Measurements from ENCODE around the gene MERTK.

Gene MERTK

DNA sequence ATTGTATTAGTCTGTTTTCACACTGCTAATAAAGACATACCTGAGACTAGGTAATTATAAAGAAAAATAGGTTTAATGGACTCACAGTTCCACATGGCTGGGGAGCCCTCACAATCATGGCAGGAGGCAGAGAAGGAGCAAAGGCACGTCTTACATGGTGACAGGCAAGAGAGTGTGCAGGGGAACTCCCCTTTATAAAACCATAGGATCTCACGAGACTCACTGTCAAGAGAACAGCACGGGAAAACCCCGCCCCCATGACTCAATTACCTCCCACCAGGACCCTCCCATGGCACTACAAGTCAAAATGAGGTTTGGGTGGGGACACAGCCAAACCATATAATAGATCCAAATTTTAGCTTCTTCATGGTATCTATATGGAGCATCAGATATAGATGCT, 87.1 kb downstream of the MERTK start:
- Histone ChIP-seq H3K9ac (ENCODE audit: low read length) (no peak overlapping the region), H3K27me3 (ENCODE audit: control insufficient read depth, insufficient read depth, low read length) (no peaks in the 10 kb centered on the region), H3K4me1 (ENCODE audit: control insufficient read depth, low read depth, low read length) (no peaks in the 10 kb centered on the region), H3K36me3 (ENCODE audit: control insufficient read depth, low read depth, low read length) (peaks cover 7% of the 10 kb centered on the region), H3K4me3 (ENCODE audit: low read length) (no peak overlapping the region), H3K9me3 (ENCODE audit: control insufficient read depth, low read depth, low read length) (no peaks in the 10 kb centered on the region), H3K27ac (ENCODE audit: low read length) (no peak overlapping the region)

DNA sequence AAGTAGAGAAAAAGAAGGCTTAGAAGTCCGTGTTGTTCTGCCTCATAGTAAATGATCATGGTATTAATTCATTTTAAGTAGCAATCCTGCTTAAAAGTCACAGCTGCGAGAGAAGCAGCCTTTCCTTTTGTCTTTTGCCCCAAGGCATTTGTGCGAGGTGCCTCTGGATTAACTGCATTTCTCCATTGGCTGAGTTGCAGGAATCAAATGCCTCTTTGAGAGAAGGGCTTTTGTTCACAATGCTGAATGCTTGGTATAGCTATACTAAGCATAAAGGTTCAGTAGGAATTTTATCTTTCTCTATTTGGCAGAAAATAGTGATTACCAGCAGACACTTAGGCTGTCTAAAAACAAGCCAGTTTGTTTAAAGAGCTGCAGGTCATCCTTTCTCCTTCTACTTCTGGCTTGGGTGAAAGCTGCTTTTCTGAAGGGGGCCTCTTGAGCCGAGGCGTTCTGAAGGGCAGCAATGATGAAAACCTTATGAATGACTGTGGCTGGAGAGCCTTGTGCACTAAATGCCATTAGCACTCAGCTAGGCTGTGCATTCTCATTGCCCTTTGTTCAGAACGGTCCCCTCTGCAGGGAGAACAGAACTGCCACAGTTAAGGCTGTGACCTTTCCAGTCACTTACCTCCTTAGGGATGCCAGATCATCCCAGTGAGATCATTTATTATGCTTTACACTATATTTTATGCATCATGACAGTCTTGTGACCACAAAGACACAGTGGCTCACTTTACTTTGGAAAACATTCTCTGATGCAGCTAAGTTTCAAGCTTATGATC, 87.9 kb downstream of the MERTK start:
- H3K36me3 ChIP-seq (ENCODE audit: control insufficient read depth, low read depth, low read length) = peaks cover 7% of the 10 kb centered on the region
- no peak overlapping the region for H3K4me3 ChIP-seq (ENCODE audit: low read length)
- H3K27me3 ChIP-seq (ENCODE audit: control insufficient read depth, insufficient read depth, low read length) = no peaks in the 10 kb centered on the region
- H3K4me1 ChIP-seq (ENCODE audit: control insufficient read depth, low read depth, low read length) = no peaks in the 10 kb centered on the region
- no peak overlapping the region for H3K27ac ChIP-seq (ENCODE audit: low read length)
- H3K9ac ChIP-seq (ENCODE audit: low read length) = no peak overlapping the region
- no peaks in the 10 kb centered on the region for H3K9me3 ChIP-seq (ENCODE audit: control insufficient read depth, low read depth, low read length)

DNA sequence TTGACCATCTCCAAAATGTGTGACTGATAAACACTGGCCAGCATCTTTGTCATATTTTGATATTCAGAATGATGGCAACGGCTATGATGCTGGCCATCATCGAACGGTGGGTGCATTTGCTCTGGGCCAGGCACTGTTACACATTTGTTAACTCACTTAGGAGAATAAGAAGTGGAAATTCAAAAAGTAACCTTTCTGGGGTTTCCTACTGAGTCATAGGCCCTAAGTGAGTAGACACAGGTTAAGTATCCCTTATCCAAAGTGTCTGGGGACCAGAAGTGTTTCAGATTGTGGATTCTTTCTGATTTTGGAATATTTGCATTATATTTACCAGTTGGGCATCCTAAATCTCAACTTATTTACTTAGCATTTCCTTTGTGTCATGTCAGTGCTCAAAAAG, 92.0 kb downstream of the MERTK start:
- Histone ChIP-seq H3K36me3 (ENCODE audit: control insufficient read depth, low read depth, low read length) (no peaks in the 10 kb centered on the region), H3K27me3 (ENCODE audit: control insufficient read depth, insufficient read depth, low read length) (no peaks in the 10 kb centered on the region), H3K4me3 (ENCODE audit: low read length) (no peak overlapping the region), H3K4me1 (ENCODE audit: control insufficient read depth, low read depth, low read length) (no peaks in the 10 kb centered on the region), H3K27ac (ENCODE audit: low read length) (no peak overlapping the region), H3K9me3 (ENCODE audit: control insufficient read depth, low read depth, low read length) (no peaks in the 10 kb centered on the region), H3K9ac (ENCODE audit: low read length) (no peak overlapping the region)

DNA sequence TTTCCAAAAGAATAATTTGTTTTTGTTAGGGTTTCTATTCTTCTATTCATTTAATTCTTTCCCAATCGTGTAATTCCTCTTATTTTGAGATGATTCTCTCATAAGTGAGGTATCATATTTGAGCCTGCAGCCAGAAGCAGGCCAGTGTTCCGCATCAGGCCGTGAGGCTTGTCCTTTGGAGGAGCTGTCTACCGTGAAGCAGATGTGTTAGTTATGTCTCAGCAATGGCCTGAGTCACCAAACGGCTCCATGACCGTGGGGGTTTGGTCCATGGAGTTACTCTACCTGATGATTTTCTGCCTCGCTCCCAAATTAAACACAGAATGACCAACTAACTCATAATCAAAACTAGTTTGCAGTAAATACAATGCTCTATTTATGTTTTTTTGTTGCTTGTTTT, 92.4 kb downstream of the MERTK start:
- Histone ChIP-seq H3K27ac (ENCODE audit: low read length) (no peak overlapping the region), H3K27me3 (ENCODE audit: control insufficient read depth, insufficient read depth, low read length) (no peaks in the 10 kb centered on the region), H3K4me1 (ENCODE audit: control insufficient read depth, low read depth, low read length) (no peaks in the 10 kb centered on the region), H3K36me3 (ENCODE audit: control insufficient read depth, low read depth, low read length) (no peaks in the 10 kb centered on the region), H3K4me3 (ENCODE audit: low read length) (no peak overlapping the region), H3K9me3 (ENCODE audit: control insufficient read depth, low read depth, low read length) (no peaks in the 10 kb centered on the region), H3K9ac (ENCODE audit: low read length) (no peak overlapping the region)

DNA sequence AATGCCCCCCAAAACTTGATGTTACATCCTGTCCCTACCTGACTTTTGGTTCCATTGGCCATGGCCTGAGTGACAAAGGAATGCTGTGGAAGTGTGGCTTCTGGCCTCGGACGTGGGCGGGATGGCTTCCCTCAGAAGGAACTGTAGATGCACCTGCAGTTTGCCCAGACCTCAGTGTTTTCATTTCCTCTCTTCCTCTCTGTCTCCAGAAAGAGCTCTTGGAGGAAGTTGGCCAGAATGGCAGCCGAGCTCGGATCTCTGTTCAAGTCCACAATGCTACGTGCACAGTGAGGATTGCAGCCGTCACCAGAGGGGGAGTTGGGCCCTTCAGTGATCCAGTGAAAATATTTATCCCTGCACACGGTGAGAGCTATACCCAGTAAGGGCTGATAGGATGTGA, 95.6 kb downstream of the MERTK start:
- no peak overlapping the region for H3K4me3 ChIP-seq (ENCODE audit: low read length)
- no peaks in the 10 kb centered on the region for H3K9me3 ChIP-seq (ENCODE audit: control insufficient read depth, low read depth, low read length)
- no peak overlapping the region for H3K9ac ChIP-seq (ENCODE audit: low read length)
- no peak overlapping the region for H3K27ac ChIP-seq (ENCODE audit: low read length)
- H3K27me3 ChIP-seq (ENCODE audit: control insufficient read depth, insufficient read depth, low read length) = no peaks in the 10 kb centered on the region
- no peaks in the 10 kb centered on the region for H3K4me1 ChIP-seq (ENCODE audit: control insufficient read depth, low read depth, low read length)
- H3K36me3 ChIP-seq (ENCODE audit: control insufficient read depth, low read depth, low read length) = no peaks in the 10 kb centered on the region

DNA sequence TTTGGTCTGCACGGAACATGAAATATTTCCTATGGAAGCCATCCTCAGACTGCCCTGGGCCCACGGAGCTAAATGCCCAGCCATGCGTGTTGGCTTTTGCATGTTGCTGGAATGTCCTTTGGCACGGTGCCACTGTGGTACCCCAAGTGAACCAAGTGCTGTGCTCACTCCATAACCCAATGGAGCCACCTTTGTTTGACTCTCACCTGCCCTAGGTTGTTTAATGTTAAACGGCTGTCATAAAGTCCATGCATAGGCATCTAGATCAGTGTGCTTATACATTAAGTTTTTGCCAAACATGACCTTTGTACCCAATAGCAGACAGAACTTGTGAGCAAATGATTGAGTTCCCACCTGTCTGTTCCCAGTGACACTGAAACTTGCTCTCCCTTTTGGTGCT, 96.7 kb downstream of the MERTK start:
- no peaks in the 10 kb centered on the region for H3K9me3 ChIP-seq (ENCODE audit: control insufficient read depth, low read depth, low read length)
- H3K36me3 ChIP-seq (ENCODE audit: control insufficient read depth, low read depth, low read length) = no peaks in the 10 kb centered on the region
- no peak overlapping the region for H3K9ac ChIP-seq (ENCODE audit: low read length)
- H3K4me1 ChIP-seq (ENCODE audit: control insufficient read depth, low read depth, low read length) = no peaks in the 10 kb centered on the region
- H3K27me3 ChIP-seq (ENCODE audit: control insufficient read depth, insufficient read depth, low read length) = no peaks in the 10 kb centered on the region
- no peak overlapping the region for H3K4me3 ChIP-seq (ENCODE audit: low read length)
- no peak overlapping the region for H3K27ac ChIP-seq (ENCODE audit: low read length)

DNA sequence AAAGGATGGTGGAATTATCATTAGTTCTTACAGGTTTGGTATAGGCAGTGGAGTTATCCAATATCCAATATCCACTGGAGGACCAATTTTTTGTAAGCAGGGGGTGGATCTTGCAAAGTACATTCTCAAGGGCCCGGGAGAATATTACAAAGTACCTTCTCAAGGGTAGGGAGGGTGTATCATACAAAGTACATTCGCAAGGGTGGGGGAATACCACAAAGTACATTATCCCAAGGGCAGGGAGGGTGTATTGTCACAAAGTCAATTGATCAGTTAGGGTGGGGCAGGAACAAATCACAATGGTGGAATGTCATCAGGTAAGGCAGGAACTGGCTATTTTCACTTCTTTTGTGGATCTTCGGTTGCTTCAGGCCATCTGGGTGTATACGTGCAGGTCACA, 101.4 kb downstream of the MERTK start:
- Histone ChIP-seq H3K36me3 (ENCODE audit: control insufficient read depth, low read depth, low read length) (no peaks in the 10 kb centered on the region), H3K27ac (ENCODE audit: low read length) (no peak overlapping the region), H3K4me1 (ENCODE audit: control insufficient read depth, low read depth, low read length) (no peaks in the 10 kb centered on the region), H3K4me3 (ENCODE audit: low read length) (no peak overlapping the region), H3K9ac (ENCODE audit: low read length) (no peak overlapping the region), H3K27me3 (ENCODE audit: control insufficient read depth, insufficient read depth, low read length) (no peaks in the 10 kb centered on the region), H3K9me3 (ENCODE audit: control insufficient read depth, low read depth, low read length) (no peaks in the 10 kb centered on the region)

DNA sequence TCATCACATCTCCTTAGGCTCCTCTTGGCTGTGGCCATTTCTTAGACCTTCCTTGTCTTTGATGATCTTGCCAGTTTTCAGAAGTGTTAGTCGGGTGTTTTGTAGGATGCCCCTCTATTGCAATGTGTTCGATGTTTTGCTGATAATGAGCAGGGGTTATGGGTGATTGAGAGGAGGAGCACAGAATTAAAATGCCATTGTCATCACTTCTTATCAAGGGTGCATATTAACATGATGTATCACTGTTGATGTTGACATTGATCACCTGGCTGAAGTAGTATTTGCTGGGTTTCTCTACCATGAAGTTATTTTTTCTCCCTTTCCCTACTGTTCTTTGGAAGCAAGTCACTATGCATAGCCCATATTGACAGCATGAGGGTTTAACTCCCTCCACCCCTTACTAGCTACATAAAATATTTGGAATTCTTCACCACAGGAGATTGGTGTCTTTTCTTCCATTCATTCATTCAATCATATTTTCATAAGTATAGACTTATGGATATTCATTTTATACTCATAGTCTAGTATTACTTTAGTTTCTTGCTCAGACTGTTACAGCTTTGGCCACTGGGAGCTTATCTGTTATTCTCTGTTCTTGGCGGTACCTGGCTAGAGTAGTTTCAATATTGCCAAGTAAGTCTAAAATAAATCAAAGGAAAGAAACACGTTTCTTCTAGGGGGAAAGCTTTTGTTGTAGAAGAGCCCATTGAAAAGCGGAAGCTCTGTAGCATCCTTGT, 102.2 kb downstream of the MERTK start:
- H3K9ac ChIP-seq (ENCODE audit: low read length) = no peak overlapping the region
- no peaks in the 10 kb centered on the region for H3K4me1 ChIP-seq (ENCODE audit: control insufficient read depth, low read depth, low read length)
- H3K36me3 ChIP-seq (ENCODE audit: control insufficient read depth, low read depth, low read length) = no peaks in the 10 kb centered on the region
- H3K27ac ChIP-seq (ENCODE audit: low read length) = no peak overlapping the region
- H3K27me3 ChIP-seq (ENCODE audit: control insufficient read depth, insufficient read depth, low read length) = no peaks in the 10 kb centered on the region
- no peaks in the 10 kb centered on the region for H3K9me3 ChIP-seq (ENCODE audit: control insufficient read depth, low read depth, low read length)
- no peak overlapping the region for H3K4me3 ChIP-seq (ENCODE audit: low read length)

DNA sequence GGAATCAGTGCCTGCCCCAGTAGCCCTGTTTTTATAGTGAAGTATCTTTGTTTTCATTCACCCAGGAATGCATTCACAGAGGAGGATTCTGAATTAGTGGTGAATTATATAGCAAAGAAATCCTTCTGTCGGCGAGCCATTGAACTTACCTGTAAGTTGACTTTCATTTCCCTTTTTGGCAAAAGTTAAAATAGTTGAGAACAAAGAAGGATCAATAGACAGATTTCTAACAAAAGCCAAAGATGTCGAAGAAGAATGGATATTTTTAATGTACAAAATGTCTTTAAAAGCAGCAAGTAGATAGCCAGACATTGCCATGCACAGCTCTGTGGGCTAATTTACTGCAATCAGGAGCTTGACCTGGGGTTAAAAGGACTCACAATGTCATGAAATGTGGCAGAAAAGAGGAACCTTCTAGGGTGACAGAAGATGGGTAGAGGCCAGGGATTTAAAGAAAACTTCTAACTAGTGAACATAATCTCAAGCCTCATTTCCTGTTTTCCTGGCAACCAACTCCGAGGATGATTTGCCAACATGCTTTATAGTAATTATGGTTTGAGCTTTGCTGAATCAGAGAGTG, 102.8 kb downstream of the MERTK start:
- Histone ChIP-seq H3K9ac (ENCODE audit: low read length) (no peak overlapping the region), H3K27ac (ENCODE audit: low read length) (no peak overlapping the region), H3K9me3 (ENCODE audit: control insufficient read depth, low read depth, low read length) (no peaks in the 10 kb centered on the region), H3K36me3 (ENCODE audit: control insufficient read depth, low read depth, low read length) (no peaks in the 10 kb centered on the region), H3K27me3 (ENCODE audit: control insufficient read depth, insufficient read depth, low read length) (no peaks in the 10 kb centered on the region), H3K4me3 (ENCODE audit: low read length) (no peak overlapping the region), H3K4me1 (ENCODE audit: control insufficient read depth, low read depth, low read length) (no peaks in the 10 kb centered on the region)

DNA sequence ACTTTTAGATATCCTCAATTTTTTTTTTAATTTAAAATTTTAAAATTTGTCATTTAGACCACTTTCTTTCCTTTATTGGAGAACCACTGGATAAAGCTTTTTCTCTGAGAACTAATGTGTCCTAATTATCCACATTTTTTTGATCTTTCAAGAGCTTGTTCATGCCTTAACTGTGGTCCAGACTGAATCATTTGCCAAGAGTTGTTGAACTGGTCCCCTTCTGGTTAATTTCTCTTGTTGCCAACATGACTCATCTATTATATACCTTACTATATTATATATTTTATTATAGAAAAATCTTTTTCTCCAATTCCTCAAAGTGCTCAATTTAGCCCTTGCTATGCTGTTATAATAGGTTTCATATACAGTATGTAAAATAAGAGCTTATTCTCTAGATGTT, 103.5 kb downstream of the MERTK start:
- Histone ChIP-seq H3K4me1 (ENCODE audit: control insufficient read depth, low read depth, low read length) (no peaks in the 10 kb centered on the region), H3K27ac (ENCODE audit: low read length) (no peak overlapping the region), H3K4me3 (ENCODE audit: low read length) (no peak overlapping the region), H3K9ac (ENCODE audit: low read length) (no peak overlapping the region), H3K36me3 (ENCODE audit: control insufficient read depth, low read depth, low read length) (no peaks in the 10 kb centered on the region), H3K27me3 (ENCODE audit: control insufficient read depth, insufficient read depth, low read length) (no peaks in the 10 kb centered on the region), H3K9me3 (ENCODE audit: control insufficient read depth, low read depth, low read length) (no peaks in the 10 kb centered on the region)

DNA sequence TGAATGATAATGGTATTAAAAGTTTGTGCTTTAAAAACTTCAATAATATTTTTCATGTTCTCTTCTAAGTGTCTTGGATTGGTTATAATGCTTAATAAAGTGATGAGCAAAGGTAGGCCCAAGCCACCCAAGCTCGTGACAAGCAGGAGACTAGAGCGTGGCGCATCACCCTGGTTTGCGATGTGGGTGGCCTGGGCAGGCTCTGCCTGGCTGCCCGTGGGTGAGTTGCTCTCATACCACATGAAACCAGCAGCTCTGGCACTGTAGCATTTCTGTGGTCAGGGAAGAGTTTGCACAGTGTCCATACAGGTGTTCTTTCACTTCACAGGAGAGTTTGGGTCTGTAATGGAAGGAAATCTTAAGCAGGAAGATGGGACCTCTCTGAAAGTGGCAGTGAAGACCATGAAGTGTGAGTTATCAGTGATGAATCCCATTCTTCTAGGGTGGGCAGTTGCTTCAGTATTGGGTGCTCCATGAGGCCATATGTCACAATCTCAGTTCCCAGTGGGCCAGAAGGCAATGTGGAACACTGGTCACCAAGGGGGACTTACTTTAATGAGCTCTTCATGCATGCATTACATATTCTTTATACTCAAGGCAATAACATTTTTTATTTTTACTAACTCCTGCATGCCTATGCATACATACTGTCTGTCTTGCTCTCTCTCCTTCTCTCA, 105.3 kb downstream of the MERTK start:
- H3K4me3 ChIP-seq (ENCODE audit: low read length) = no peak overlapping the region
- H3K9ac ChIP-seq (ENCODE audit: low read length) = no peak overlapping the region
- no peaks in the 10 kb centered on the region for H3K9me3 ChIP-seq (ENCODE audit: control insufficient read depth, low read depth, low read length)
- H3K27me3 ChIP-seq (ENCODE audit: control insufficient read depth, insufficient read depth, low read length) = no peaks in the 10 kb centered on the region
- H3K36me3 ChIP-seq (ENCODE audit: control insufficient read depth, low read depth, low read length) = no peaks in the 10 kb centered on the region
- no peaks in the 10 kb centered on the region for H3K4me1 ChIP-seq (ENCODE audit: control insufficient read depth, low read depth, low read length)
- H3K27ac ChIP-seq (ENCODE audit: low read length) = no peak overlapping the region
